Measurements from ENCODE around the gene MAL.

- TF ChIP-seq CTCF (IDR thresholded peaks at IDR 0.05) = no peak
- no peak for TF ChIP-seq POLR2A (IDR thresholded peaks at IDR 0.05)
Measured at GRCh38 chr2:94977826-94978225, 47.7 kb upstream of the MAL start.

All from testis (tissue), 2 donors.